ENCODE data around the gene NTM.
"Not testable (repeated sequence)": the region's sequence is repeated elsewhere in the genome, so short reads cannot be mapped to it uniquely, and the experiment has no call there.

Gene NTM

DNA sequence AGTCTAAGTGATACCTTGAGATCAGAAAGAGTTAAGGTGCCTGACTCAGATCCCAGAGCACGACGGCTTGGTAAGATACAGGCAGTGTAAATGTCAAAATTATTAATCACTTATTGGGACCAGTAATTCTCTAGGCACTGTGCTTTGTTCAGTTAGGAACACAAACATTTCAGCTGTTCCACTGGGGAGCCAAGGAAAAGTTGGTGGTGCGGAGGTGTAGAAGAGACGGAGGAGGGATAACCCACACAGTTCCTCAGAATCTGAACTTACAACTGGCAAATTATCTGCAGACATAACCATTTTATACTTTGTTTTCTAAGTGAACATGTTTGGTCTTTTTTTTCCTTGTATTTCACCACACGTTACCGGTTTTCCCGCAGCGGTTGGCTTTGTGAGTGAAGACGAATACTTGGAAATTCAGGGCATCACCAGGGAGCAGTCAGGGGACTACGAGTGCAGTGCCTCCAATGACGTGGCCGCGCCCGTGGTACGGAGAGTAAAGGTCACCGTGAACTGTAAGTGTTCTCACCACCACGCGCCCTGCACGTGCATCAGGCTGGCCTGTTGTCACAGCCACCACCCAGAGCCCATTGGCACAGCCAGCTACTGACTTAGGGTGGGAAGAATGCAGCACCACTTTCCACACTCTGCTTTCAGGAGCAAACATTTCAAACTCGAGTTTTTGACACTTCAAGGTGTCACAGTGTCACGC is 937.0 kb downstream of the NTM start:
- no peaks in the 10 kb centered on the region for H3K36me3 ChIP-seq (ENCODE audit: insufficient read depth, low read depth, low read length)
- no peaks in the 10 kb centered on the region for H3K27me3 ChIP-seq (ENCODE audit: insufficient read depth, low read length)
- H3K27ac ChIP-seq (ENCODE audit: low read length), result no peak overlapping the region
- H3K4me3 ChIP-seq (ENCODE audit: low read length), result no peak overlapping the region
- H3K4me1 ChIP-seq (ENCODE audit: insufficient read depth, low read length), result no peaks in the 10 kb centered on the region
- H3K9me3 ChIP-seq (ENCODE audit: insufficient read depth, low read depth, low read length), result no peaks in the 10 kb centered on the region
- no peak overlapping the region for H3K9ac ChIP-seq (ENCODE audit: low read depth, low read length)

DNA sequence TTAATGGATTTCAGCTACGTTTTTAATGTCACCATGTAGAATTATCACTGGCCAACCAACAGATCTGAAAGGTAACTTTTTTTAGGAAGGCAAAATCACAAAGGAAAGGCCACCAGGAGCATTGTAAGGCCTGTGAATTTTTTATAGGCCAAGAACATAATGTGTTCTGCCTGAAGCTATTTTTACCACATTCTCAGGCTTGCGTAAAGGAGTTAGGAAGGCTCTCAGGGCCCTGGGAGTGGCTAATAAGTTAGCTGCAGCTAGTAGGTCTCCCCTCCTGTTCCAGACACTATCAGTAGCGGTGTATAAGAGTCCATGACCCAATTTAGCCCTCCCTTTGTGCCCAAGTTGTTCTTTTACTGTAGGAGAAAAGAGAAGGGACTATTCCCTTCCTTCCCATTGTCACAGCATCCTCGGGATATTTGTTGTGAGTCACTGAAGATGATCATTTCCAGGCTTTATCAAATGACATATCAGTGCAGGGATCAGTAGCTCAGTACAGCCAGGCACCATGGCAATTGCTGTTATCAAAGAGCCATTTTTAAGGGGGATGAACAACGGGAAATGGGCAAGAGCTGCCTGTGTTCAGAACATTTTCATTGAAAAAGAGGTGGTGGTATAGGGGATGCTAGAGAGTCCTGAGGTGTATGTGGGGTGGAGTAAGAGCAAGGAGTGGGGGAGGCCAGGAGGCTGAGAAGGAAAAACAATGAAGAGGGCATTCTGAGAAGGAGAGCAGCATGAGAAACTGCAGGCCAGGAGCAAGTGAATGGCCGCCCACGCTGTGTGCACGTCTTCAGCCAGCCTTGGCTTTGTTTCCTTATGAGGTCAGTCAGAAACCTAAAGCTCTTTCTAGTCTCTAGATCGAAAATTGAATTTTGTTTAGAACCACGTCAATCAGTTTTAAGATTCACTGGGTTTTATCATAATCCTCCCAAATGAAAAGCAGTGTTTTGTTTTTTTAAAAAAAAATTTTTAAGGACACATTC is 940.3 kb downstream of the NTM start:
- no peaks in the 10 kb centered on the region for H3K9me3 ChIP-seq (ENCODE audit: insufficient read depth, low read depth, low read length)
- H3K9ac ChIP-seq (ENCODE audit: low read depth, low read length), result no peak overlapping the region
- H3K27me3 ChIP-seq (ENCODE audit: insufficient read depth, low read length), result no peaks in the 10 kb centered on the region
- H3K36me3 ChIP-seq (ENCODE audit: insufficient read depth, low read depth, low read length), result no peaks in the 10 kb centered on the region
- H3K4me3 ChIP-seq (ENCODE audit: low read length), result no peak overlapping the region
- no peak overlapping the region for H3K27ac ChIP-seq (ENCODE audit: low read length)
- H3K4me1 ChIP-seq (ENCODE audit: insufficient read depth, low read length), result no peaks in the 10 kb centered on the region

DNA sequence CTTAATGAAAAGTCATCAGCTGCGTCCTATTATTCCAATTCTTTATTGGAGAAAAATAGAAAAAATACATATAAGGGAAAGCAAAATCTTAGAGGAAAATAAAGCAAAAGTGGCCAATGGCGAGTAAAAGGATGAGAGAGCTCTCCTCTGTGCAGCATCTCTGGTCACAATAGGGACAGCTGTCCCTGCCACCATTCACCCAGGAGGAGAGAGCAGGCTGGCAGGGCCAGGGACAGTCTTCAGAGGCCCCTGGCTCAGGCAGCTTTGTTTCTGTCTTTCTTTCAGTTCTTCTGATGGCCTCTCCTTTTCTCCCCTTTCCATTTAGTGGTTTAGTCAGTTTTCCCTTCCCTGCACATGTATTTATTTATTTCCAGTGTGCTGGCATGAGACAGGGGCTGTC is 941.3 kb downstream of the NTM start:
- Histone ChIP-seq H3K4me3 (ENCODE audit: low read length) (no peak overlapping the region), H3K36me3 (ENCODE audit: insufficient read depth, low read depth, low read length) (no peaks in the 10 kb centered on the region), H3K27me3 (ENCODE audit: insufficient read depth, low read length) (no peaks in the 10 kb centered on the region), H3K4me1 (ENCODE audit: insufficient read depth, low read length) (no peaks in the 10 kb centered on the region), H3K27ac (ENCODE audit: low read length) (no peak overlapping the region), H3K9me3 (ENCODE audit: insufficient read depth, low read depth, low read length) (no peaks in the 10 kb centered on the region), H3K9ac (ENCODE audit: low read depth, low read length) (no peak overlapping the region)

DNA sequence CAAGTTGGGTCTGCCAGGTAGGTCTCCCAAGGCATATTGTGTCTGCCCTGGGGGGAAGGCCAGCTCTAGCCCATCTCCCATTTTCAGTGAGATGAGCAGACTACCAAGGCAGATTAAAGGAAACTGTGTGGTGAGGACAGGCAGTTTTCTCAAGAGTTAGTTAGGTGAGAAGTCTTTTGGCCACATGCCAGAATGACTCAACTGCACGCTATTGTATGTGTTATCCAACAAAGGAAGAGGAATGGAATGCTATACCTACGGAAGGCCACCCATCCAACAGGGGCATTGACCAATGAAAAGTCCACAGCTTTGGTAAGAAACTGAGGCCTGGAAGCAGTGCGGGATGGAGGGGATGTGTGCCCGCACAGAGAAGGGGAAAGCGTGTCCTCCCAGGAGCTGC is 941.7 kb downstream of the NTM start:
- Histone ChIP-seq H3K4me1 (ENCODE audit: insufficient read depth, low read length) (no peaks in the 10 kb centered on the region), H3K36me3 (ENCODE audit: insufficient read depth, low read depth, low read length) (no peaks in the 10 kb centered on the region), H3K27ac (ENCODE audit: low read length) (no peak overlapping the region), H3K4me3 (ENCODE audit: low read length) (no peak overlapping the region), H3K9me3 (ENCODE audit: insufficient read depth, low read depth, low read length) (no peaks in the 10 kb centered on the region), H3K9ac (ENCODE audit: low read depth, low read length) (no peak overlapping the region), H3K27me3 (ENCODE audit: insufficient read depth, low read length) (no peaks in the 10 kb centered on the region)

DNA sequence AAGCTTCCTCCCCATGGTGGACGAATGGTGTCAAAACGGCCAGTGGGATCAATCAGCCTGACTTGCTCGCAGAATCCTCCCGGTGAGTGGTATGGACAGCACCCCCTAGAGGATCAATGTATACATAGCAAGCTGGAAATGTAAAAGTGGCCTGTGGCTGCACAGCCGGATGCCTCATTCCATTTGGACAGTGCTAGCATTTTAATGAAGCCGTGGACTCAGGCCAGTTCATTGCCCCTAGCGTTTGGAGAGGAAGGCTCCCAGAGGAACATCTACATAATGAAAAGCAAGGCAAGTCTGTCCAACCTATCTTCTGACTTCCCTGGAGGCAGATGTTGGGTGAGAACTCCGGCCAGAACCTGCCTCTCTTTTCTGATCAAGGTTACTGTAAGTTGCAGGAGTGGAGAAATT is 942.3 kb downstream of the NTM start:
- no peaks in the 10 kb centered on the region for H3K27me3 ChIP-seq (ENCODE audit: insufficient read depth, low read length)
- H3K4me1 ChIP-seq (ENCODE audit: insufficient read depth, low read length), result no peaks in the 10 kb centered on the region
- no peaks in the 10 kb centered on the region for H3K36me3 ChIP-seq (ENCODE audit: insufficient read depth, low read depth, low read length)
- no peak overlapping the region for H3K9ac ChIP-seq (ENCODE audit: low read depth, low read length)
- no peak overlapping the region for H3K27ac ChIP-seq (ENCODE audit: low read length)
- no peaks in the 10 kb centered on the region for H3K9me3 ChIP-seq (ENCODE audit: insufficient read depth, low read depth, low read length)
- H3K4me3 ChIP-seq (ENCODE audit: low read length), result no peak overlapping the region

DNA sequence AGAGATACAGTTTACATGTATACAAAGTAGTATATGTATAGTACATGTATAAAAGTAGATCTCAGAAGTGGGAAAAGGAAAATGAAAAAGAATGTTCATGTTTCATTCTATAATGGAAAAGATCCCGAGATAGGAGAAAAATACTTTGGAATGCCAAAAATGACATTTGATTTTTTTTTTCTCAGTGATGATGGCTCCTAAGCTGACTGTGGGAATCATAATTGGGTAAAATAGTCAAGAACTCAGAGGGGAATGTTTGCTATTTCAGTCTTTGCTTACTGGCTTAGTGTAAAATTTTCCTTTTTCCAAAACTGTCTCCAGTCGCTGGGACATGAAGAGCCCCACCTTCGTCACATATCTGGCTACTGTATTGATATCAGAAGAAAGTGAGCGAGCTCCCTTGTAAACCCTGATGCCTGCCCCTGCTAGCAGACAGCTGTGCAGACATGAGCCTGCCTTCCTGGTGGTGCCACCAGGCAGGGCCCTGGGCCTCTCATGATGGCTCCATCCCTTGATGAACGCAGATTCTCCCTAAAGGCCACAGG is 944.6 kb downstream of the NTM start:
- no peaks in the 10 kb centered on the region for H3K36me3 ChIP-seq (ENCODE audit: insufficient read depth, low read depth, low read length)

DNA sequence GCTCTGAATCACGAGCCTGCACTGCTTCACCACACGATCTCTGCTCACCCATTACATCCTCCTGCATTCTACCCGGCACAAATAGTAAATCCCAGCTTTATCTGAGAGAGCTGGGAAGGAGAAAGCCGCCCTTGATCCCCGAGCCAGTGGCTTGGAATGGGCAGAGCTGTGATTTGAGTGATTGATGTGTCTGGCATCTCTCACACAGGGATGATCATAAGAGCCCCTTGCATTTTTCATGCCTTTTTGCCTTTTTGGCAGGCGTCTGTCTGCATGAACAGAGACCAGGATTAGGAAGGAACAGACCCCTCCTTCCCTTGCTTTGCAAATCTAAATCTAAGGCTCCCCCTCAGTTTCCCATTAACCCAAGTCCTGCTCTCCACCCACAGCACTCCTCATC is 945.3 kb downstream of the NTM start:
- Histone ChIP-seq H3K9me3 (ENCODE audit: insufficient read depth, low read depth, low read length) (peaks cover 9% of the 10 kb centered on the region; the same call in 1 of the 2 replicates), H3K36me3 (ENCODE audit: insufficient read depth, low read depth, low read length) (no peaks in the 10 kb centered on the region), H3K4me3 (ENCODE audit: low read length) (no peak overlapping the region), H3K9ac (ENCODE audit: low read depth, low read length) (no peak overlapping the region), H3K27me3 (ENCODE audit: insufficient read depth, low read length) (no peaks in the 10 kb centered on the region), H3K27ac (ENCODE audit: low read length) (no peak overlapping the region), H3K4me1 (ENCODE audit: insufficient read depth, low read length) (no peaks in the 10 kb centered on the region)

More for the DNA sequence above, 944.6 kb downstream of the NTM start:
- no peak overlapping the region for H3K27ac ChIP-seq (ENCODE audit: low read length)
- no peaks in the 10 kb centered on the region for H3K27me3 ChIP-seq (ENCODE audit: insufficient read depth, low read length)
- H3K9me3 ChIP-seq (ENCODE audit: insufficient read depth, low read depth, low read length), result peaks cover 9% of the 10 kb centered on the region; the same call in 1 of the 2 replicates
- H3K9ac ChIP-seq (ENCODE audit: low read depth, low read length), result no peak overlapping the region
- no peaks in the 10 kb centered on the region for H3K4me1 ChIP-seq (ENCODE audit: insufficient read depth, low read length)
- H3K4me3 ChIP-seq (ENCODE audit: low read length), result no peak overlapping the region

DNA sequence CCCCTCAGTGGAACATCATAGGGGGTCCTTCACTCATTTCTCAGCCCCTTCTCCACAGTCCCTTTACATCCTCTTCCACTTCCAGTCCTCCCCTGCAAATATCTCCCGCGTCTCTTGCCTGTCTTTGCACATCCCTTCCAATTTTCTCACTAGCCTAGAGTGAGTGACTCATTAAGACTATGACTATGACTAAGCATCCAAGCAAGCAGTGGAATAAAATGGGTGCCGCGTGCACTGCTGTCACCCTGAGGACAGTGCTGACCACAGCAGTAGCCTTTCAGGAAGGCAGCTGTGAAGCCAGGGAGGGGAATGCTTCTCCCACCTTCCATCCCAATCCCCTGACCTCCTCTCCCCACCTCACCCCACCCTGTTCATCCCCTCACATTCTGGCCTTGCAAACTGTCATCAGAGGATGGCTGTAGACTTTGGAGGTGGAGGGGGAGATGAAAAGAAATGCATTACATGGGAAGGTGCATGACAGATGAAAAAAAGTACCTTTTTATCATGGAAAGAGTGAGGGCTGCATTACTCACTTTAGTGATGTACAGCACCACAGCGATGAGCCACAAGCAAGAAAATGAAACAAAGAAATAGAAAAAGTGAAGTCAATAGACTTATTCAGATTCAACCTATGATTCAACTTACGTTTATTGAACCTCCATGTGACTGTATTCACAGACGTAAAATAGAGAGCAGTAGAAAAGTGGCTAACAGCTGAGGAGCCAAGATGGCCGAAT is 948.2 kb downstream of the NTM start:
- H3K9me3 ChIP-seq (ENCODE audit: insufficient read depth, low read depth, low read length), result peaks cover 9% of the 10 kb centered on the region; the same call in 1 of the 2 replicates
- no peaks in the 10 kb centered on the region for H3K36me3 ChIP-seq (ENCODE audit: insufficient read depth, low read depth, low read length)
- H3K27me3 ChIP-seq (ENCODE audit: insufficient read depth, low read length), result no peaks in the 10 kb centered on the region
- H3K4me1 ChIP-seq (ENCODE audit: insufficient read depth, low read length), result no peaks in the 10 kb centered on the region
- no peak overlapping the region for H3K4me3 ChIP-seq (ENCODE audit: low read length)
- no peak overlapping the region for H3K9ac ChIP-seq (ENCODE audit: low read depth, low read length)
- no peak overlapping the region for H3K27ac ChIP-seq (ENCODE audit: low read length)

DNA sequence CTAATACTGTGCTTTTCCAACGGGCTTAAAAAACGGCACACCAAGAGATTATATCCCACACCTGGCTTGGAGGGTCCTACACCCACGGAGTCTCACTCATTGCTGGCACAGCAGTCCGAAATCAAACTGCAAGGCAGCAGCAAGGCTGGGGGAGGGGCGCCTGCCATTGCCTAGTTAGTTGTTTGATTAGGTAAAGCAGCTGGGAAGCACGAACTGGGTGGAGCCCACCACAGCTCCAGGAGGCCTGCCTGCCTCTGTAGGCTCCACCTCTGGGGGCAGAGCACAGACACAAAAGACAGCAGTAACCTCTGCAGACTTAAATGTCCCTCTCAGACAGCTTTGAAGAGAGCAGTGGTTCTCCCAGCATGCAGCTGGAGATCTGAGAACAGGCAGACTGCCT is 949.0 kb downstream of the NTM start:
- not testable (repeated sequence) for H3K9me3 ChIP-seq (ENCODE audit: insufficient read depth, low read depth, low read length); H3K27me3 ChIP-seq (ENCODE audit: insufficient read depth, low read length); H3K4me3 ChIP-seq (ENCODE audit: low read length); H3K9ac ChIP-seq (ENCODE audit: low read depth, low read length); H3K4me1 ChIP-seq (ENCODE audit: insufficient read depth, low read length); H3K27ac ChIP-seq (ENCODE audit: low read length); H3K36me3 ChIP-seq (ENCODE audit: insufficient read depth, low read depth, low read length)

DNA sequence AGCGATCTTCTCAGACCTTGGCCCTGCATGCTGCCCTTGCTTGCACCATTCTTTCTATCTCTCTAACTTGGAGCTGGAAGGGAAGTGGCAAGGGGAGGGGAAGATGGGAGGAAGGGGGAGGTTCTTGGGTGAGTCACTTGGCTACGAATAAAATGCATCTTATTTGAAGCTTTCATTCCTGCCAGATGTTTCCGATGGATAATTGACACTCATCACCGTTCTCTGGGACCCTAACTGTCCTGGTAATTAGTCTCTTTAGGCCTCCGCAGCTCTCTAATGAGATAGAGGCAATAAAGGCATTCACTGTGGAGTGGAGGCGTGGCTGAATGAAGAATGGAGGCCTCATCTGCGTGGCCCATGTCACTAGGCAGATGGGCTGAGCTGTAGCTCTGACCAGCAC is 960.1 kb downstream of the NTM start:
- Histone ChIP-seq H3K9ac (ENCODE audit: low read depth, low read length) (no peak overlapping the region), H3K36me3 (ENCODE audit: insufficient read depth, low read depth, low read length) (no peaks in the 10 kb centered on the region), H3K27me3 (ENCODE audit: insufficient read depth, low read length) (no peaks in the 10 kb centered on the region), H3K4me3 (ENCODE audit: low read length) (no peak overlapping the region), H3K4me1 (ENCODE audit: insufficient read depth, low read length) (no peaks in the 10 kb centered on the region), H3K27ac (ENCODE audit: low read length) (no peak overlapping the region), H3K9me3 (ENCODE audit: insufficient read depth, low read depth, low read length) (no peaks in the 10 kb centered on the region)

DNA sequence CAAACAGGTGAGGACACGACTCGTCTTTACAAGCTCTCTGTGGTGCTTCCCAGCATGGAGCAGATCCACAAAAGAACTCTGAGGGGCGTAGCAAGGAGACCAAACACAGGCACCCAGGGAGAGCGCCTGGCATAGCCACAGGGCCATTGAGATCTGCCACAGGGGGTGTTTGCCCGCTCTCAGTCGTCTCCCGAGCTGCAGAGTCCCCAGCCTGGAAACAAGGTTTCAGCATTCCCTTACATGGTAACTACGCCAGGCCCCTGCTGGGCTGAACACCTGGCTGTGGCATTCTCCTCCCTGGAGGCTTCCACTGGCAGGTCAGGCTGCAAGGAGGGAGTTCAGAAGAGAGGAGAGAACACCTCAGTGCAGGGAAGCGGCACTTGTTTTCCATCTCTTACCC is 962.1 kb downstream of the NTM start:
- no peaks in the 10 kb centered on the region for H3K9me3 ChIP-seq (ENCODE audit: insufficient read depth, low read depth, low read length)
- H3K36me3 ChIP-seq (ENCODE audit: insufficient read depth, low read depth, low read length), result no peaks in the 10 kb centered on the region
- H3K9ac ChIP-seq (ENCODE audit: low read depth, low read length), result no peak overlapping the region
- H3K4me1 ChIP-seq (ENCODE audit: insufficient read depth, low read length), result no peaks in the 10 kb centered on the region
- H3K27me3 ChIP-seq (ENCODE audit: insufficient read depth, low read length), result no peaks in the 10 kb centered on the region
- no peak overlapping the region for H3K4me3 ChIP-seq (ENCODE audit: low read length)
- no peak overlapping the region for H3K27ac ChIP-seq (ENCODE audit: low read length)

Measured in iPS-20b (cell line).